ENCODE data around the gene HEY2.
"Not testable (repeated sequence)": the region's sequence is repeated elsewhere in the genome, so short reads cannot be mapped to it uniquely, and the experiment has no call there.

Gene HEY2

GRCh38 chr6:125749173-125749864 lies at the start of gene HEY2:
Gene HEY2, plus strand, starts transcription at chr6:125749632. Its CDS starts 145 bp downstream, at chr6:125749777.
- DNase-seq: peak; percentile 86

- DNase-seq: no peak
Observed at GRCh38 chr6:125700581-125701353, 48.7 kb upstream of the HEY2 start.

DNA sequence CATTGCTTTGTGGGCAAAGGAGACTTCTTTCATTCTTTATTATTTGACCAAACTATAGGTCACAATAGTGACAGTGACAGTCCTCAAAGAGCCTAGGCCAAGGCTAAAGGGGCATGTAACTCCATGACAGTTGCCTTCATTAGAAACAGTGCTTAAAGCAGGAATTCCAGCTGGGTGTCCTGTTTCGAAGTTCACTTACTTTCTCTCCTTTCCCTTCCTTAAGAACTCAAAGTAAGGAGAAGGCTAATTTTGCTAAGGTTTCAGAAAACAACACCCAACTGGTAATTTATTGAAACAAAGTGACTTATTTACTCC lies 48.1 kb upstream of the HEY2 start:
- no peak for DNase-seq

- DNase-seq: not testable (repeated sequence)
Observed at GRCh38 chr6:125703882-125704281, 45.5 kb upstream of the HEY2 start.

DNA sequence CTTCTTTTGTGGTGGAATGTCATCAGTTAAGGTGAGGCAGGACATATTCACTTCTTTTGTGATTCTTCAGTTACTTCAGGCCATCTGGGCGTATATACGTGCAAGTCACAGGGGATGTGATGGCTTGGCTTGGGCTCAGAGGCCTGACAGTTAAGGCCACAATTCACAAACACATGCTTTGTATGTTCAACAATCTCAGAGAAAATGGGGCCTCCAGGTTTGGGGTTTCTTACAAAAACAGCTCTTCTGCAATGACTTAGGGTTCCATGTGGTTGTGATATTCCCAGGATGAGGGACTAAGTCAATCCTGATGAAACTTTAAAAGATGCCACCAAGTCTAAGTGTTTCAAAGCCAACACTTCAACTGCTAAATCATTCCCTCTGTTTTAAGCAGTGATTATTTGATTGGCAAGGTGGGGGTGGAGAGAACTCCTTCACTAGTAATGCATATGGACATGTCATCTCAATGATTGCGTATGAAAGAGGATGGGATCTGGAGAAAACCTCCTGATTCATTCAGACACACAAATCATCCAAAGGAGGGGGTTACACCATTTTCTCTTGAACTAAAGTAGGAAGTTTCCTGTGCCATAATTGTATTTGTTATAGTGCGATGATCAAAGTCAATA lies 41.7 kb upstream of the HEY2 start:
- no peak for DNase-seq

GRCh38 chr6:125711013-125711675 lies 38.3 kb upstream of the HEY2 start:
- no peak for DNase-seq

GRCh38 chr6:125714441-125715090 lies 34.9 kb upstream of the HEY2 start:
- DNase-seq: no peak

DNA sequence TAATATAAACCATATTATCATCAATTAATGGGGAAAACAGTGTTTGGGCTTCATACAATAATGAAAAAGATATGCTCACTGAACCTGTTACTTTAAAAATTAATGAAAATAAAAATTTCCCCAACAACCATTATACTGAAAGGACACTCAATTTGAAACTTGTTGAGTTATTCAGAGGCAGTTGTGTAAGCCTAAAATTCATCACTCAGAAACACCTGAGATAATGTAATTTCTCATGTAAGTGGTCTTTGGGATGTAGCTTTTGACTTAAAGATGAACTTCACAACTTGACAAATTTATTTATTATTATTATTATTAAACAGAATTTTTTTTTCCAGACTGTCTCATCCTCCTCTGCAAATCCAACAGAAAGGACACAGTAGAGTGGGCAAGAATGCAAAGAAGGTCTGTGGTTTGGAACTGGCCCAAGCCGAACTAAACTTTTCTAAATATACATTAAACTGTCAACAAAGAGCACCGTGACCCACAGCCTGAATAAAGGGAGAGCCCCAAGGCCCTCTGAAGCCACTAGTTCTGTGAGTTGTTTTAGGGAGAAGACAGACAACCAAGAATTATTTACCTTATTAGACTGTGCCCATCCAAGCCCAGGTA lies 32.2 kb upstream of the HEY2 start:
- DNase-seq: no peak

DNA sequence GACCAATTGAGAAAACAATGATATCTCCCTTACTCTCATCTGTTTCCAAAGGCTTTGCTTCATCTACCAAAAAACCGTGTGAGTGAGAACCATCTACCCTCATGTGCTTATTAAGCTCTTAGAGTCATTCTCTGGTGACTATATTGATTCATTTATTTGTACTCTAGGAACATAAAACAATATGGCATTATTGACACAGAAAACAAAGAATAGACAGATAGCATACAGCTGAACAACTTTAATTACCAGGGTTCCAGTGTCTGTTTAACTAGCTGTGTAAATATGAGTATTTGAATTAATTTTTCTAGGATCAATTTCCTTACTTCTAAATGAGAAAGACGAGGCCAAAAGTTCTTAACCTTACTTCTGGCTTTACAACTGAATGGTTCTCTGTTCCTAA lies 31.3 kb upstream of the HEY2 start:
- DNase-seq: no peak

- DNase-seq: no peak
Observed at GRCh38 chr6:125722886-125723285, 26.5 kb upstream of the HEY2 start.

DNA sequence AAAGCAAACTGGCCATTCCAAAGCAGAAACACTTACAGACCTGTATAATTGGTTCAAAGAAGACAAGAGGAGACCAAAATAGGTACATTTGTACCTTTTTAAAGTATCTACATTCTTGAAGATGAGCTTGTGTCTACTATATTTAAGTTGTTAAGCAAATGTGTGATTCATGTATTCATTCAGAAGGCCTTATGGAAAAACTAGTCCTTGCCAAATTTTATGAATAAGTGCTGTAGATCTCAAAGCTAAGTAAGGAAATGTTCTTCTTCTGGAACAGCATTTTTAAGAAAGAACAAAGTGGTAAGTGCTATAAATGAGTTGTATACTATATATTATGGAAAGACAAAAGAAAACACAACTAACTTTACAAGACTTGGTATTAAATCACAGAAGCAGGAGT lies 22.2 kb upstream of the HEY2 start:
- DNase-seq: no peak

- no peak for DNase-seq
Observed at GRCh38 chr6:125728739-125729138, 20.7 kb upstream of the HEY2 start.

DNA sequence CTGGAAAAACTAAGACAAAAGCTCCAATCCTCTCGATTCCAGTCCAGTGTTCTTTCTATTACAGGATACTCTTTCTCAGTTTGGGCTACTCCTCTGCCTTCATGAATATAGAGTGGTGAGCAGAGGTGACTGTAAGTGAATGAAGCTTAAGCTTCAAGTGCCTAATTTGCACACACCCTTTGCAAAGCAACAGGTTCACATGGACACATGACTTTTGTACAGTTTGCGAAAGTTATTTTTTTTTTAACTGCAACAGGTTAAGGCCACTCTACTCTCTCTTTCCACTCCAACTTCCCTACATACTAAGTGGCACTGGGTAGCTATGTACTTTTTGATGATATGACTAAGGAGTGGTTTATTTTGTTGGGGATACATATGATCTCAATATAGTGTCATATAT lies 19.4 kb upstream of the HEY2 start:
- no peak for DNase-seq

DNA sequence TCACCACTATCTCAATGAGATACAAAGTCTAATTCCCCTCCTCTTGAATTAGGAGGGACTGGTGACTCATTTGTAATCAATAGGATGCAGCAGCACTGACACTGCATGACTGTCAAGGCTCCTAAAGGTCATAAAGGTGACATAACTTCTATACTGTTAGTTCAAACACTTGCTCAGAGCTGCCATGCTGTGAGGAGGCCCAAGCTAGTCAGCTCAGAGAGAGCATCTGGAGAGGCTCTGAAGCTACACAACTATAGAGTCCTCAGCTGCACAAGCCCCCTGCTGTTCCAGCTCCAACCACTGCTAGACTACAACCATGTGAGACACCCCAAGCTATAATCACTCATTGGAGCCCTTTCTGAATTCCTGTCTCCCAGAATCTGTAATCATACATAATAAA lies 17.0 kb upstream of the HEY2 start:
- no peak for DNase-seq

DNA sequence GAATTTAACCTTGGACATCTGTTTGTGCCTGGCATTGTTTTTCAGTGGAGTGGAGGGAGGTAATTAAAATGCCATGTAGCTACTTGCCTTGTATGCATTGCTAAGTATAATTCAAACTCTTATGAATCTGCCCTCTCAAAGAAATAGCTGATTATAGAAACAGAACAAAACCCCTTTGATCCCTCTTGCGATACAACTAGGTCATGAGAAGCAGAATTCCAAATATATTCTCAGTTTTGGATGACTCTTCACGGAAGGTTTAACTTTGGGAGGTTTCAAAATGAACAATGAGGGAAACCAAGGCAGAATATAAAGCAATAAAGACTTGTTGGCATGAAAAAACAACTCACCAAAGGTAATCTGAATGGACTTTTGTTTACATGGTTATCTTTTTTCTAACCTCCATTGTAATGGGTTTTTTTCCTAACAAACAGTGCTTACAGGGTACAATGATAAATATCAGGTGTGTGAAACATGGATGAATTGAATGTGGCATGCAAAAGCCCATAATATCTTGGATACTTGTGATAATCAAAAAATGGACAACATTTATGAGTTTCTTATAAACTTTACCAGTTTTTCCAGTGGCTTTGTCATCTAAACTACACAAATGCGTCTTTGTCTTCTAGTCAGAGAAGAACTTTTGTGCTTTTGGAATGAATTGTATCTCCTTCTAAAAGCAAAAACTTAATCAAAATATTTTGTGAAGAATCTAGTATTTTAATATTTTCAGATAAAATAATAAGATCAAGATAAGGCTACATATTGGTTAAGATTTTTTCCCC lies 15.7 kb upstream of the HEY2 start:
- no peak for DNase-seq

- DNase-seq: no peak
Observed at GRCh38 chr6:125738276-125738675, 11.2 kb upstream of the HEY2 start.

DNA sequence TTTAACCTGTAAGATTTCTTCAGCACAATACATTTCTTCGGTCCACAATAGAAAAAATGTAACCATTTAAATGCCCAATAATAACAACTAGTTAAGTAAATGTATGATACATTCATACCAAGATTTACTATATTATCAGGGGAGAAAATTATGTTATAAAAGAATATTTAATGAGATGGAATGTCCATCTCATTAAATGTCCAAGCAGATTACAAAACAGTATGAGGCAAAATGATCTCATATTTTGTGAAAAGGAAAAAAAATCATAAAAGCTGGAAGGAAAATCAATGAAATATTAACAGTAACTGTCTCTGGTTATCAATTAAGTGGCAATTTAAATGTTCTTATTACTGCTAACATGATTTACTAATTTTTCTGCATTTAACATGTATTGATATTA lies 10.1 kb upstream of the HEY2 start:
- DNase-seq: no peak

GRCh38 chr6:125741336-125741735 lies 8.1 kb upstream of the HEY2 start:
- no peak for DNase-seq

- no peak for DNase-seq
Observed at GRCh38 chr6:125742024-125742423, 7.4 kb upstream of the HEY2 start.

DNA sequence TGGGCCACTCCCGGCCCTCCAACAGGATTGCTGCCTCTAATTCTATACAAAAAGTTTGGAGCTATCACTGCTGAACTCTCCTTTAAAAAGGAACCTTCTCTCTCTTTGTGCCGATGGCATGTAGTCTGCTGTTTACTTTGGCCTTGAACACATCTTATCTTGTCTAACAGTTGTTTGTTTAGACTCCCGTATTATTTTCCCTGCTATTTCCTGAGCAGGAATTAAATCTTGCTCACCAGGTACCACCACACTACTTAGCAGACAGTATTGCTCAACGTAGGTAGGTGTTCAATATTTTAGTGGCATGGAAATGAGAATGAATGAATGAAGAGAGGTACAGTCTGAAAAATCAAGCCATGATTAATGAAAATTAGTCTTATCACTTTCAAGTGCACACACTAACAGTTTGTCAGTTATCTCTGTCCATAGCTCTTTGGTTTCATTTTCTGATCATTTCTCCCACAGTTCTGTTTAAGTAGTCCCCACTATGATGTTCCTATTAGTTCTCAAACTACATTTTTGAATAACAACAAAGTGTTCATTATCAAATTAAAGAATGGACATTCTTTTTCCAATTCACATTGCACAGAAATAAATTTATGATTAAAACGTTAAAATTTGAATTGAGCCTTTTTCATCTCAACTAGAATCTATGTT lies 6.8 kb upstream of the HEY2 start:
- DNase-seq: no peak

GRCh38 chr6:125743604-125744003 lies 5.8 kb upstream of the HEY2 start:
- no peak for DNase-seq
